ENCODE results near the gene SOD3. TPM values are rescaled to one million over a fixed set of nuclear protein-coding genes. Genes with fewer than 3 reads are reported as not detected.

The SOD3 gene
- total and polyA plus RNA-seq, 10 of the 15 experiments (the other 5 are each of a cell fraction or from before 2014, with no cell fraction given) = not detected

- Histone ChIP-seq H3K27me3 (replicated peaks in 1 of 2; ENCODE audit: control insufficient read depth in 2 of 2, insufficient read depth in 2 of 2, low read length in 1 of 2) (no peaks in the 10 kb centered on the region; a peak in 1 of 4 replicates), H3K27ac (ENCODE audit: control insufficient read depth, insufficient read depth) (no peak overlapping the region), H4K20me1 (ENCODE audit: control insufficient read depth, insufficient read depth) (no peaks in the 10 kb centered on the region), H3K79me2 (ENCODE audit: control insufficient read depth, insufficient read depth, low read length) (no peaks in the 10 kb centered on the region), H3K4me3 (no peak overlapping the region), H3K9ac (ENCODE audit: control insufficient read depth, insufficient read depth, low read length) (no peak overlapping the region), H2AFZ (ENCODE audit: control insufficient read depth, low read depth, low read length) (no peak overlapping the region), H3K4me2 (ENCODE audit: control insufficient read depth, insufficient read depth) (no peak overlapping the region), H3K36me3 (ENCODE audit: control insufficient read depth in 2 of 2, insufficient read depth in 2 of 2, low read length in 1 of 2) (no peaks in the 10 kb centered on the region), H3K9me3 (replicated peaks; ENCODE audit: control insufficient read depth, insufficient read depth, low read length) (no peaks in the 10 kb centered on the region; the same call in 2 of the 3 replicates), H3K4me1 (ENCODE audit: control insufficient read depth, insufficient read depth, low read length) (no peaks in the 10 kb centered on the region)
- ATAC-seq = no peak
- FAIRE-seq = no peak
- BruUV-seq (replicated peaks) = no TSS peak
- in situ Hi-C loops (cut with MboI) = no loop called here
- no peak for TF ChIP-seq DPF2 (IDR thresholded peaks at IDR 0.05)
- no peak for TF ChIP-seq IRF4 (IDR thresholded peaks at IDR 0.05; ENCODE audit: low read depth, low read length)
- TF ChIP-seq WRNIP1 (IDR thresholded peaks at IDR 0.05; ENCODE audit: borderline replicate concordance, low read depth, low read length) = no peak
- no peak for TF ChIP-seq USF2 (IDR thresholded peaks at IDR 0.05; ENCODE audit: borderline replicate concordance, low read depth, low read length)
- no peak for TF ChIP-seq ZNF592 (IDR thresholded peaks at IDR 0.05)
- no peak for TF ChIP-seq MYC (IDR thresholded peaks at IDR 0.05; ENCODE audit: insufficient read depth, insufficient read length, insufficient replicate concordance, low read length, severe bottlenecking)
- TF ChIP-seq ZZZ3 (IDR thresholded peaks at IDR 0.05; ENCODE audit: control insufficient read depth, insufficient read length, low read depth) = no peak
- no peak for TF ChIP-seq BCL11A (IDR thresholded peaks at IDR 0.05; ENCODE audit: low read depth, low read length)
- TF ChIP-seq SMAD5 (IDR thresholded peaks at IDR 0.05; ENCODE audit: low read depth) = no peak
- TF ChIP-seq ZNF622 (IDR thresholded peaks at IDR 0.05) = no peak
- TF ChIP-seq E2F4 (IDR thresholded peaks at IDR 0.05; ENCODE audit: low read depth, low read length) = no peak
- no peak for TF ChIP-seq IKZF2 (IDR thresholded peaks at IDR 0.05)
- TF ChIP-seq RUNX3 (IDR thresholded peaks at IDR 0.05; ENCODE audit: low read length) = no peak
- TF ChIP-seq NFIC (IDR thresholded peaks at IDR 0.05; ENCODE audit: low read depth, low read length) = no peak
- TF ChIP-seq HSF1 (IDR thresholded peaks at IDR 0.05; ENCODE audit: low read depth, low read length) = no peak
- no peak for TF ChIP-seq RAD21 (IDR thresholded peaks at IDR 0.05; ENCODE audit: insufficient read depth, low read depth, low read length)
- no peak for TF ChIP-seq EP300 (IDR thresholded peaks at IDR 0.05; ENCODE audit: borderline replicate concordance in 1 of 2, control insufficient read depth in 1 of 2, low read depth in 2 of 2, low read length in 2 of 2)
- RAD21 ChIA-PET (ENCODE audit: unreplicated experiment) = no interaction called here
- POLR2A ChIA-PET = interaction anchor here (0.6 kb wide), 1 partner anchor 8 kb away, joined by 3 read pairs; no protein-coding TSS in a partner anchor
- no peak for DNase-seq (ENCODE audit: low read depth, low spot score)
- CTCF ChIA-PET = no interaction called here
- WGBS (ENCODE audit: insufficient coverage, insufficient replicate concordance, low lambda C conversion rate, missing lambda C conversion rate) = 10% methylated on average over 9 of the region's 9 CpGs
- intact Hi-C loops (cut with micrococcal nuclease; ENCODE audit: unreplicated experiment) = no loop called here
- SMC1A ChIA-PET (ENCODE audit: uncharacterized antibody, unreplicated experiment) = interaction anchor here (0.5 kb wide), 1 partner anchor 9 kb away, joined by 3 read pairs; no protein-coding TSS in a partner anchor
These were observed 451 bp downstream of the SOD3 start for GRCh38 chr4:24795666-24796381.

All from GM12878 (cell line).